COLO668 (cell line): Measurements from ENCODE around the gene FAM149B1.

Experiments used
- DNase-seq: peaks from one replicate; lab custom pipeline; 2025; ENCODE audit not compliant: unreplicated experiment; lab: John Stamatoyannopoulos, UW

The FAM149B1 gene

GRCh38 chr10:73174148-73174925 lies 6.4 kb downstream of the FAM149B1 start:
- DNase-seq: no peak

- DNase-seq: no peak
Observed at GRCh38 chr10:73182568-73182967, 14.6 kb downstream of the FAM149B1 start.

GRCh38 chr10:73183667-73184281 lies 15.9 kb downstream of the FAM149B1 start:
- no peak for DNase-seq

DNA sequence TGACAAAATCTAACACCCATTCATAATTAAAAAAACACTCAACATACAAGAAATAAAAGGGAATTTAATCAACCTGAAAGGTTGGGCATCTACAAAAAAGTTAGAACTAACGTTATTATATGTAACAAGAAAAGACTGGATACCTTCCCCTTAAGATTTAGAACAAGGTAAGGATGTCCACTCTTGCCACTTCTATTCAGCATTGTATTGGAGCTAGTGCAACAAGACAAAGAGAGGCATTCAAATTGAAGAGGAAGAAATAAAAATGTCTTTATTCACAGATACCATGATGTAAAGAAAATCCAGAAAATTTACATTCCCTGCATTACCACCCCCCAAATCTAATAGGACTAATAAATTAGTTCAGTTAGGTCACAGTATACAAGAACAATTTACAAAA lies 18.3 kb downstream of the FAM149B1 start:
- DNase-seq: no peak

GRCh38 chr10:73190188-73190587 lies 22.3 kb downstream of the FAM149B1 start:
- no peak for DNase-seq

DNA sequence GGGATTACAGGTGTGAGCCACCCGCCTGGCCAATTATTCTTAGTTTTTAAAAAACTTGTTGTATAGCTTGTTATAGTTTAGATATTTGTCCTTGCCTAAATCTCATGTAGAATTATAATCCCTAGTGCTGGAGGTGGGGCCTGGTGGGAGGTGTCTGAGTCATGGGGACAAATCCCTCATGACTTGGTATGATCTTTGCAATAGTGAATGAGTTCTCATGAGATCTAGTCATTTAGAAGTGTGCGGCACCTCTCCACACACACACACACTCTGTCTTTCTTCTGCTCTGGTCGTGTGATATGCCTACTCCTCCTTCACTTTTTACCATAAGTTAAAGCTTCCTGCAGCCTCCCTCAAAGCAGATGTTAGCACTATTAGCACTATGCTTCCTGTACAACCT lies 37.2 kb downstream of the FAM149B1 start:
- no peak for DNase-seq

DNA sequence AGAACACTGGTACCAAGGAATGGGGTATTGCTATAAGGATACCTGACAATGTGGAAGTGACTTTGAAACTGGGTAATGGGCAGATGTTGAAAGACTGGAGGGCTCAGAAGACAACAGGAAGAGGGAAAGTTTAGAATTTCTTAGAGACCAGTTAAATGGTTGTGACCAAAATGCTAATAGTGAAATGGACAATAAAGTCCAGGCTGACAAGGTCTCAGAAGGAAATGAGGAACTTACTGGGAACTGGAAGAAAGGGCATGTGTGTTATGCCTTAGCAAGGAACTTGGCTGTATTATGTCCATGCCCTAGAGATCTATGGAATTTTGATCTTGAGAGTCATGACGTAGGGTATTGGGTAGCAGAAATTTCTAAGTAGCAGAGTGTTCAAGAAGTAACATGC lies 38.0 kb downstream of the FAM149B1 start:
- no peak for DNase-seq

DNA sequence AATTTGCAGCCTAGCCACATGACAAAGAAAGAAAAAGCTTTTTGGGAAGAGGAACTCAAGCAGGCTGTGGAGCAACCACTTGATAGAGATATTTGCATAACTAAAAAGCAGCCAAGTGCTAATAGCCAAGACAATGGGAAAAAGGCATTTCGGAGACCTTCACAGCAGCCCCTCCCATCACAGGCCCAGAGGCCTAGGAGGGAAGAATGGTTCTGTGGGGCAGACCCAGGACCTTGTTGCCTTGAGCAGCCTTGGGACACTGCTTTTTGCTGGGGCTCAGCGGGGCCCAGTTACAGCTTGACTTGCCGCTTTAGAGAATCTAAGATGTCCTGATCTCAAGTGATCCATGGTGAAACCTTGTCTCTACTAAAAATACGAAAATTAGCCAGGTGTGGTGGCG lies 38.5 kb downstream of the FAM149B1 start:
- DNase-seq: no peak

DNA sequence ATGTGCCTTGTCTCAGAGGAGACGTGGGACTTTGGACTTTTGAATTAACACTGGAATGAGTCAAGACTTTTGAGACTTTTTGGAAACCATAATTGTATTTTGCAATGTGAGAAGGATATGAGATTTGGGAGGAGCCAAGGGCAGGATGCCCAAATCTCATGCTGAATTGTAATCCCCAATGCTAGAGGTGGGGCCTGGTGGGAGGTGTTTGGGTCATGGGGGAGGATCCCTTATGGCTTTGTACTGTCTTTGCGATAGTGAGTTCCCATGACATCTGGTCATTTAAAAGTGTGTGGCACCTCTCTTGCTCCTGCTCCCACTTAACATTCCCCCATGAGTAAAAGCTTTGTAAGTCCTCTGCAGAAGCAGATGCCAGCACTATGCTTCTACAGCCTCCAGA lies 40.0 kb downstream of the FAM149B1 start:
- DNase-seq: no peak

- DNase-seq: no peak
Observed at GRCh38 chr10:73209705-73210104, 41.8 kb downstream of the FAM149B1 start.

DNA sequence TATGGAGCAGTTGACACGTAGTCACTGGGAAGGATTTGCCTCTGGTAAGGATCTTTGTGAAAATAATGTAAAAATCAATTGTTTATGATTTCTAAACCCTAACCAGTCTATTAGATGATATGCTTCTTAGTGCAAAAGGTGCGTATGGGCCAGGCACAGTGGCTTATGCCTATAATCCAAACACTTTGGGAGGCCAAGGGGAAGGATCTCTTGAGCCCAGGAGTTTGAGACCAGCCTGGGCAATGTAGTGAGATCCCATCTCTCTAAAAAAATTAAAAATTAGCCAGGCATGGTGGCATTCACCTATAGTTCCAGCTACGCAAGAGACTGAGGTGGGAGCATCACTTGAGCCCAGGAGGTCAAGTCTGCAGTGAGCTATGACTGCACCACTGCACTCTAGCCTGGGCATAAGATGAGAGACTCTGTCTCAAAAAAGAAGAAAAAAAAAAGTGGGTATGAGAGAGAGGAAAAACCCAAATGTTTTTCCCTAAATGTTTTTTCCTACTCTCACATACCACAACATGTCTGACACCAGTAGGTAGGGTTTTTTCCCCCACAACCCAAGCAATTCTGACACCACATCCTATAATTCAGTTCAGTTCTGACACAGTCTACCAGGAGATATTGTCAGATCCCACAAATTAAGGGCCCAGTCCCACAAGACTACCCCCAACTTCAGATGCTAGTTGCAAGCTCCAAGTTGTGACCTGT lies 42.6 kb downstream of the FAM149B1 start:
- no peak for DNase-seq

GRCh38 chr10:73211106-73211811 lies 43.3 kb downstream of the FAM149B1 start:
- DNase-seq: no peak

DNA sequence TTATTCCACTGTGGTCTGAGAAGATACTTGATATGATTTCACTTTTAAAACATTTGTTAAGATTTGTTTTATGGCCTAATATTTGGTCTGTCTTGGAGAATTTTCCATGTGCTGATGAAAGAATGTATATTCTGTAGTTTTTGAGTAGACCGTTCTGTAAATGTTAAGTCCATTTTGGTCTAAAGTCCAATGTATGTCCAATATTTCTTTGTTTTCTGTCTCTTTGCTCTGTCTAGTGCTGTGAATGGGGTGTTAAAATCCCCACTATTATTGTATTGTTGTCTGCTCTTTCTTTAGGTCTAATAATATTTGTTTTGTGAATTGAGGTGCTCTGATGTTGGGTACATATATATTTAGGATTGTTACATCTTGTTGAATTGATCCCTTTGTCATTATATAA lies 47.8 kb downstream of the FAM149B1 start:
- no peak for DNase-seq

GRCh38 chr10:73217628-73218027 lies 49.7 kb downstream of the FAM149B1 start:
- DNase-seq: no peak

DNA sequence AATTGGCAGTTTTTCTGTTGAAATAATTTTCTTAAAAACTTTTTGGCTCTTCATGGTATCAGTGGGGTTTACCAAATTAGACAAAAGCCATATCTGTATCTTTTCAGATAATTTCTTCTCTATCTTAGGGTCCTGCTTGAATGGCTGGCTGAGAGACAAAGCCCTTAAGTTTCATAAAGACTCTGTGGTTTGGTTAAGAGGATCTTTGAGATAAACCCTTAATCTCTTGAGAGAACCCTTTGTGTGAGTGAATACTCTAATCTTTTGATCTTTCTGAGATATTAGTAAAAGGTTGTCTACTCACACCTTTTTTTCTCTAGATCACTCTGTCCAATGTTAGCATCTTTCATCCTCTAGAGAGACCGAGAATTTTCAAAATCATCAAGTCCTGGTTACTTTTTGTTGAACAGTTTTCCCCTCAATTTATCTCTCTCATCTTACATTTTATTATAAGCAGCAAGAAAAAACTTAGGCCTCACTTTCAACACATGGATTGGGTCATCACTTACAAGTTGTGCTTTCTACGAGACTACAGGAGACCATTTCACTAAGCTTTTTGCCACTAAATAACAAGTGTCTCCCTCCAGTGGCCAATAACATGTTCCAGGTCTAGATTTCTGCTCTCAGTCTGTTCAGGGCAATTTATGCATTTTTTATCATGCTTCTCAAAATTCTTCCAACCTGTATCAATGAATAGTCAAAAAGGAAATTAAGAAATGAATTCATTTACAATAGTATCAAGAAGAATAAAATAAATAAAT lies 50.7 kb downstream of the FAM149B1 start:
- no peak for DNase-seq

- no peak for DNase-seq
Observed at GRCh38 chr10:73219384-73219783, 51.5 kb downstream of the FAM149B1 start.

DNA sequence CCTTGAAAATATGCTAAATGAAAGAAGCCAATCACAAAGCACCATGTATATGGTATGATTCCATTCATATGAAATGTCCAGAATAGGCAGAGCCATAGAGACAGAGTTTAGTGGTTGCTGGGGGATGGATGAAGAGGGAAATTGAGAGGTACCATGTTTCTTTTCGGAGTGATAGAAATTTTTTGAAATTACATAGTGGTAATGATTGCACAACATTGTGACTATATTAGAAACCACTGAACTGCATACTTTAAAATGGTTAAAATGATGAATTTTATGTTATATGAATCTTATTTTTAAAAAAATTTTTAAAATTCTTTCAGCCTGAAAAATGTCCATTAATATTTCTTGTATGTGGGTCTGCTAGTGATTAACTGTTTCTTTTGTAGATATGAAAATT lies 53.1 kb downstream of the FAM149B1 start:
- DNase-seq: no peak

DNA sequence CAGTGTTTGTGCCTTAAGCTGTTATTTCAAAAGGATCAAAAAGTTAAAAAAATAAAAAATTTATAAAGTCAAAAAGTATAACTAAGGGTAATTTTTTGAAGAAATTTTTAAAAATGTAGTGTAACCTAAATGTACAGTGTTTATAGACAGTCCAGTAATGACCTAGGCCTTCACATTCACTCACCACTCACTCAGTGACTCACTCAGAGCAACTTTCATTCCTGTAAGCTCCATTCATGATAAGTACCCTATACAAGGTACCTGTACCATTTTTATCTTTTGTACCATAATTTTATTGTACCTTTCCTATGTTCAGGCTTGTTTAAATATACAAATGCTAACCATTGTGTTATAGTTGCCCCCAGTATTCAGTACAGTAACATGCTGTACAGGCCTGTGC lies 57.6 kb downstream of the FAM149B1 start:
- DNase-seq: no peak

GRCh38 chr10:73226663-73227062 lies 58.7 kb downstream of the FAM149B1 start:
- DNase-seq: no peak

DNA sequence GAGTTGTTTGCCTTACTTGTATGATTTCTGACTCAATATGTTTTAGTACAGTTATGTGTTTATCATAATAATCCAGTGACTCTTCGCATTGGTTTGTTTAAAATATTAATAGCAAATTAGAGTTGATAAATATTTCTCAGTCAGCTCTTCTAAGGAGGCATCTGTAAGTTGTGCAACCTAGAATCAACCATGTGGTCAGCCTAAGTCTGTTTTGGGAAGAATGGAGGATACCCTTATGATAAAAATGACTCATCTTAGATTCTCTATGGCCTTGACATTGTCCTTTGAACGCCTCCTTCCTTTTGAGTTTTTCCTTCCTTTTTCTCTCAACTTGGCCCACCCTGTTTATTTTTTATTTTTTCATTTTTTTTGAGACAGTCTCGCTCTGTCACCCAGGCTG lies 60.3 kb downstream of the FAM149B1 start:
- DNase-seq: no peak

DNA sequence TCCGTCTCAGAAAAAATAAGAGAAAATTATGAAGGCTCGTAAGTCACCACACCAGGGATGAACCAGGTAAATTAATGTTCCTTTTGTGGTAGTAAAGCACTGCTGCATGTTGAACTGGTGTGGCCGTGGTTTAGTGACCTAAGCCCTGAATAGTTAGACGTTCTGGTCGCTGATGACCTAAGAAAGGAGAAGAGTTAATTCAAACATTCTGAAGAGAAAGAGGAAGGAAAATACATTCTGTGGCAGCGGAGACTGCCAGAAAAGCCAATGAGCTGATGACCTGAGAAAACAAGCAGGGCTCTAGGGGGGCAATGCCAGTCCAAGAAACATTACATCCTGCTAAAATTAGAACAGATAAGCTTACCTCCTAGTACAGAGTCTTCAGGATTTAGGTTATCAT lies 61.6 kb downstream of the FAM149B1 start:
- DNase-seq: no peak
